OCI-LY3 (cell line): ENCODE results near the gene NGRN.

Experiments used
- CTCF ChIP-seq: fragments of 200-600, 300-600 bp; sonication (generic); IDR thresholded peaks from 2 replicates; pipeline ENCODE4 v1.5.1; 2014; ENCODE audit warnings: antibody characterized with exemption, low read length, low read depth
- EZH2phosphoT487 ChIP-seq: fragments of 200-600 bp; shearing (Covaris generic); IDR thresholded peaks from 2 replicates; pipeline ENCODE4 v1.6.1; 2018; ENCODE audit warnings: antibody characterized with exemption, mixed run types, low read depth

- no peak for TF ChIP-seq CTCF
- no peak for TF ChIP-seq EZH2phosphoT487
Observed at GRCh38 chr15:90249203-90249863, 16.1 kb upstream of the NGRN start, which contains the start of gene TTLL13.
